ENCODE data around the gene TRAK2. TPM values are rescaled to one million over a fixed set of nuclear protein-coding genes. Genes with fewer than 3 reads are reported as not detected.

Gene TRAK2
- total RNA-seq, 4 donors from 2014 or later = 16.1 to 46.7 (median 26.5) TPM

GRCh38 chr2:201358684-201359083 lies 92.6 kb downstream of the TRAK2 start:
- no peak overlapping the region for H3K4me3 ChIP-seq
- H3K9me3 ChIP-seq = no peaks in the 10 kb centered on the region
- H3K36me3 ChIP-seq = peaks cover 0 to 13% of the 10 kb centered on the region in 2 donors
- H3K27me3 ChIP-seq = no peaks in the 10 kb centered on the region
- no peak for DNase-seq
- in situ Hi-C loops (cut with MboI; ENCODE audit: low sequenced_read_pairs in 4 of 4) = loop anchor here in 1 of 4 donors (25.0 kb wide), 1 partner anchor 121 kb away; no protein-coding TSS in a partner anchor
- no peak overlapping the region for H3K27ac ChIP-seq
- H3K4me1 ChIP-seq = peaks cover 0 to 10% of the 10 kb centered on the region in 2 donors
- TF ChIP-seq CTCF (IDR thresholded peaks at IDR 0.05 in 4 of 5, conservative IDR thresholded peaks at IDR 0.05 in 1 of 5) (no peak), POLR2A (IDR thresholded peaks at IDR 0.05) (no peak)
- no peak for ATAC-seq
- intact Hi-C loops (cut with DNase I; ENCODE audit: low total_unique reads) = no loop called here

DNA sequence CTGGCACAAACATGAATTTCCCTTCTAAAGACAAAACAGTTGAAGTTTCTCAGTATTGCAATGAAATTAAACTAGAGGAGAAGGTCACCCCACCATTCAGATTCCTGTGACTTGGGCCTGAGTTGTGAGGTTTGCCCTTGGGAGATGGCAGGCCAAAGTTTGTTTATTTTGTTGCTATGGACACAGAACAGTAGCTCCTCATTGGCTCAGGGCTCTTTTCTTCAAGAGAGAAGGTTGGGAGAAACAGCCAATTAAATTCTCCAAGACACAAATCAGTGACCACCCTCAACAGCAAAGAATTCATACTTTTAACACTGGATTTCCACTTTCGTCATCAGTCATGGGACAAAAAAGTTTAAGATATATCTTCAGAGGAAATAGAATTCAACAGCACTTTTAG lies 94.0 kb downstream of the TRAK2 start, which contains the start of gene FLACC1:
FLACC1 (minus strand) TSS at position 125 of the 400 bp plus-strand sequence. CDS start 5,941 bp downstream, outside the sequence.
- Histone ChIP-seq H3K4me1 (peaks cover 0 to 10% of the 10 kb centered on the region in 2 donors), H3K27ac (peak within 1 kb of the TSS in 1 of 4 donors; percentile 19), H3K27me3 (no peaks in the 10 kb centered on the region), H3K4me3 (no peak within 1 kb of the TSS), H3K36me3 (peaks cover 0 to 6% of the 10 kb centered on the region in 2 donors), H3K9me3 (no peaks in the 10 kb centered on the region)
- intact Hi-C loops (cut with DNase I; ENCODE audit: low total_unique reads) (no loop called here), in situ Hi-C loops (cut with MboI; ENCODE audit: low sequenced_read_pairs in 4 of 4) (loop anchor here in 1 of 4 donors (25.0 kb wide), 1 partner anchor 120 kb away; no protein-coding TSS in a partner anchor)
- no peak for TF ChIP-seq CTCF (IDR thresholded peaks at IDR 0.05 in 4 of 5, conservative IDR thresholded peaks at IDR 0.05 in 1 of 5)
- no peak for TF ChIP-seq POLR2A (IDR thresholded peaks at IDR 0.05)
- ATAC-seq (peak; percentile 52 to 61), DNase-seq (no peak)

DNA sequence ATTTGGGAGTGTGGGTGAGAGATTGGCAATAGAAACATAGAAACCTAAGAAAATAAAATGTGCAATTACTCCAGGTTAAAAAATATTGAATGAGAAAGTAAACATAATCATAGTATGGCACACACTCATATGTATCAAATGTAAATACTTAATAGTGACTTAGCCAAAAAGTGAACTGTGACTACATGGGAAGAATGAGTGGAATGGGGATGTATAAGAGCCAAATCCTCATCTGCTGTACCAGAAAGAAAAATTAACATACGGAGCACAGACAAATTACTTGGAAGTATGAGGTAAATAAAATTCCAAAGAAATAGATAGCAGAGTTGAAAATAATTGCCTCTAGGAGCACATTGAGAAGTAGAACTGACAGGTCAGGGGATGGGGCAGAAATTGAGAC lies 98.1 kb downstream of the TRAK2 start:
- no peak for TF ChIP-seq CTCF (IDR thresholded peaks at IDR 0.05 in 4 of 5, conservative IDR thresholded peaks at IDR 0.05 in 1 of 5)
- no peak for TF ChIP-seq POLR2A (IDR thresholded peaks at IDR 0.05)
- H3K36me3 ChIP-seq = peaks cover 0 to 12% of the 10 kb centered on the region in 2 donors
- in situ Hi-C loops (cut with MboI; ENCODE audit: low sequenced_read_pairs in 4 of 4) (loop anchor here in 1 of 4 donors (25.0 kb wide), 1 partner anchor 116 kb away; no protein-coding TSS in a partner anchor), intact Hi-C loops (cut with DNase I; ENCODE audit: low total_unique reads) (no loop called here)
- DNase-seq = no peak
- ATAC-seq = no peak
- H3K9me3 ChIP-seq = no peaks in the 10 kb centered on the region
- peaks cover 0 to 10% of the 10 kb centered on the region in 2 donors for H3K4me1 ChIP-seq
- no peak overlapping the region for H3K27ac ChIP-seq
- H3K4me3 ChIP-seq = no peak overlapping the region
- no peaks in the 10 kb centered on the region for H3K27me3 ChIP-seq

- Histone ChIP-seq H3K36me3 (peaks cover 0 to 12% of the 10 kb centered on the region in 2 donors), H3K4me3 (no peak overlapping the region), H3K27me3 (no peaks in the 10 kb centered on the region), H3K27ac (no peak overlapping the region), H3K4me1 (peaks cover 0 to 2% of the 10 kb centered on the region in 2 donors), H3K9me3 (no peaks in the 10 kb centered on the region)
- no peak for ATAC-seq
- no peak for DNase-seq
- in situ Hi-C loops (cut with MboI; ENCODE audit: low sequenced_read_pairs in 4 of 4) (loop anchor here in 1 of 4 donors (25.0 kb wide), 1 partner anchor 114 kb away; no protein-coding TSS in a partner anchor), intact Hi-C loops (cut with DNase I; ENCODE audit: low total_unique reads) (no loop called here)
- TF ChIP-seq CTCF (IDR thresholded peaks at IDR 0.05 in 4 of 5, conservative IDR thresholded peaks at IDR 0.05 in 1 of 5) (no peak), POLR2A (IDR thresholded peaks at IDR 0.05) (no peak)
Measured at GRCh38 chr2:201350879-201351278, 100.4 kb downstream of the TRAK2 start.

Data from gastrocnemius medialis (tissue), 4 donors.